ENCODE measurements around the gene PDPK1.
A peak's percentile ranks its signal among the peaks of the same experiment; 100 is the strongest.

PDPK1 gene

DNA sequence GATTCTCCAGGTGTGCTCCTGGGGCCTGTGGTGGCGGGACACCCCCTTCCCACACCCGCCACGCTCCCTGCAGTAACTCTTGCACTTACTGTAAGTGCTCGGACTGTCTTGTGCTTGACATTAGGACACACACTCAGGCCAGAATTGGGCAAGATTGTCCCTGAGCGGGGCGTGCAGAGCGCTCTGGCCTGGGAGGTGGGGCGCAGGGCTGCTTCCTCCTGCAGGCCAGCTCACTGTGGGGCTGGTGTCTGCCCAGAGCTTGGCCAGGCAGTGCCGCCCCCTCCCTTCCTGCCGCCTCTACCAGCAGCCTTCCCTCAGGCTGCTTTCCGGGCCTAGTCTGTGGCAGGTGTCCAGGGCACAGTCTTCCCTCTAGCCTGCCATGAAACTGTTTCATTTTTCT lies 30.2 kb upstream of the PDPK1 start:
- no peak for DNase-seq

DNA sequence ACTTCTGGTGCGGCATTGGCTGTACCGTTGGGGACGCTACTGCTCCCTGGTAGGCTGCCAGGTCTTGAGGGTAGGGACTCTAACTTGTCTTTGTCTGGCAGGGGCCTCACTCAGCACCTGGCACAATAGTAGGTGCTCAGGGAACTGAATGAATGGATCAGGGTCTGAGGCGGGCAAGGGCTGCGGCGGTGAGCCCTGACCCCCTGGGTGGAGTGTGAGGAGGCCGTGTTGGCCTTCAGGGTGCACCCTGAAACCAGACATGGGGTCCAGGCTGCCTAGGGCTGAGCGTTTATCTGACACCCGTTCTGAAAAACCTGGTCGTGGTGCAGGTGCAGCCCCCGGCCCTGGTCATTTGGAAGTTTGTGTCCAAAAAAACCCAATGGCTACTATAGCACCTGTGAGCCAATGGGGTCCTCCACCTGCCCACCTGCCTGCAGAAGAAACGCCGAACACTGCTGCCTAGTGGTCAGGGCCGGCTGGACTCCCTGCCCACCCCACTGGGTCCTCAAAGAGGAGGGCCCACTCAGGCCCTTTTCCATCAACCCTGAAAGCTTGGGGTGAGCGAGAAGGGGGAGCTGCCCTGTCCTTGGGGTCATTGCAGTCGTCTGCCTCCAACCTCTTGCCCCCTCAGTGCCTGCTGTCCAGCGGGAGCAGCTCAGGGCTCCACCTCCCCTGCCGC lies 29.0 kb upstream of the PDPK1 start:
- no peak for DNase-seq

GRCh38 chr16:2511128-2511800 lies 26.6 kb upstream of the PDPK1 start:
- DNase-seq = no peak

GRCh38 chr16:2511996-2512734 lies 25.7 kb upstream of the PDPK1 start:
- no peak for DNase-seq

DNA sequence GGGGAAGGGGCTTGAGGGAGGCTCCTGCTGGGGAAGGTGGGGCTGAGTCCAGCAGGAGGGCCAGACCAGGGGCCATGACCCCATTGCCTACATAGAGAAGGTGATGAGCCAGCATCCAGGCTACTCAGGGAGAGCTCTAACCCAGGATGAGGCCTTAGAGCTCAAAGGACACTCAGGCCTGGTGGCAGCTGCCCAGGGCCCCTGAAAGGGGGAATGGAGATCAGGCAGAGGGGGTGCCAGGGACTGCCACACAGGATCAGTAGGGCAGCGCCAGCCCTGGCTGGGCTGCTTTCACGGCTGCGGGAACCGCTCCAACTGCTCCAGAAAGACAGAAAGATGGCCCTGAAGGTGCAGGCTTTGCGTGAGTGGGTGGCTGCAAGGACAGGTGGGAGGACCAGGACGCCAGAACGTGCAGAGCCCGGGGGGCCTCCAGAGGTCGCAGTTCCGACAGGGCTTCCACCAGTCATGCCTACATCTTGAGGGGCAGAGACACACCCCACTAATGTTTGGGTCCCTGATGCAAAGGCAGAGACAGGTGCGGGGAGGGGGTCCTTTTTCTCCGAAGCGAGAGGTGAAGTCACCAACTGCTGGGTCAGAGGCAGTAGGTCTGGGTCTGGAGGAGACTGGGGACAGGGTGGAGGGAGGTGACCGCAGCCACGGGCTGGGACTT lies 25.0 kb upstream of the PDPK1 start:
- DNase-seq = no peak

DNA sequence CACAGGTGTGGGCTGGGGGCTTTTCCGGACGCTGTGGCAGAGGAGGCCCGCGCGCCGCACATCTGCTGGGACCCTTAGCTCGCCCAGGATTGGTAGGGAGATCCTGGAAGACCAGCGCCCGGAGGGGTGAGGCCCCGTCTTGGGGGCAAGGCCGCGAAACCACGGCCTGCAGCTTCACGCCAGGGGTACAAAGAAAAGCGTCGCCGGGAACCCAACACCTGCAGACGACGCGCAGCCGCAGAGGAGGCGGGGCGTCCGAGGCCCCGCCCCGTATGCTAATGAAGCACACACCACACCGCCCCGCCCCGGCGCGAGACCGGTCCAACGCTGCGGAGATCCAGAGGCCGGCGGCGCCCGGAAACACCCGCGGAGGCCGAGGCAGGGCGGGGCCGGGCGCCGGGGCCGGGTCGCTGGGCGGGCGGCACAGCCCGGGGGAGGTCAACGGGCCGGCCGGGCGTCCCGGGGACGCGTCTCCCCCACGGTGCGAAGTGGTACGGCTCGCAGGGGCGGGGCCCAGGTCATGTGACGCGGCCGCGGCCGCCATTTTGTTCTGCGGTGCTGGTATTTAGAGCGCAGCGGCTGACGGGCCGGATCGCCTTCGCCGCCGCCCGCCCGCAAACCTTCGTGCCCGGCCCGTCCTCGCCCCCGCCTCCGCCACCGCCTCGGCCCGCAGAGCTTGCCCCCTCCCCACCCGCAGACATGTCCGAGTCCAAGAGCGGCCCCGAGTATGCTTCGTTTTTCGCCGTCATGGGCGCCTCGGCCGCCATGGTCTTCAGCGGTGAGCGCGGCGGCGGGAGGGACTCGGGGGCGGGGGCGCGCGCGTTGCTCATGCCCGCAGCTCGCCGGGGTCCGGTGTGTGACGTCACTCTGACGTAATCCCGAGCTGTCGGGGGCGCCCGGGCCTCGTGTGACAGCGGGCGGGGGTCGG lies 24.2 kb upstream of the PDPK1 start, which contains the start of gene ATP6V0C:
TSS of gene ATP6V0C (plus strand) at position 548 of the 928 bp plus-strand sequence. CDS start at position 700, 152 bp downstream.
- DNase-seq = peak; percentile 75

DNA sequence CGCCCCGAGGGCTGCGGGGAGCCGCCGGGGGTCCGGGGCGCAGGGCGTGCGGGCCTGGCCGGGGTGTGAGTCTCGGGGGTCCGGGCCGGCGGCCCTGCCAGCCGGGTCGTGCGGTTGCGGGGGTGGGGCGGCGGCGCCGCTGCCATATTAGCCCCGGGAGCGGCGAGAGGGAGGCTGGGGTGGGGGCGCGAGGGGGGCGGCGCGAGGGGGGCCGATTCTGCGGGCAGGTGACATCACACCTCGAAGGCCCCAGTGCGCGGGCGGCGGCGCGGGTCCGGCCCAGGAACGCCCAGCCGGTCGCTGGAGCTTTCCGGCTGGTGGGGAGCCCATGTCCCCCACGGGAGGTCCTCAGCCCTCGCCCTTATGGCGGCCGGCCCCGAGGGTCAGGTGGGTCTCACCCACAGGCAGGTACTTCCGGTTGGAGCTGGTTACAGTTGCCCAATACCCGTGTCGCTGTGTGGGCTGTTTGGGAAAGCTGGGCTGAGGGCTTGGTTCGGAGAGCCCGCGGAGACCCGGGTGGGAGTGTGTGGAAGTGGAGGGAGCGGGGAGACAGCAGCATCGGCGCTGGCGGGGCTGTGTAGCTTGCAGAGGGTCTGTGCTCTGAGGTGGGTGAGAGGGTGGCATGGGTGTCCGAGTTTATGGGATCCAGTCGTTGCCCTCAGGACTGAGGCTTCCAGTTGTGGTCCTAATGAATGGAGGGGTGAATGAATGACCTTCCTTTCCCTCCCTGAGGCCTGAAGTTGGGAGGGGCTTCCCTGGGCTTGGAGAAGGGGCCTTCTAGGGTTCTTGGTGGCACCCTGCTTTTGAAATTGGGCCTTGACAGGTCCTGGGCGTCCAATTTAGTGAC lies 23.3 kb upstream of the PDPK1 start:
- DNase-seq = no peak

GRCh38 chr16:2515180-2515851 lies 22.5 kb upstream of the PDPK1 start:
- DNase-seq = no peak

DNA sequence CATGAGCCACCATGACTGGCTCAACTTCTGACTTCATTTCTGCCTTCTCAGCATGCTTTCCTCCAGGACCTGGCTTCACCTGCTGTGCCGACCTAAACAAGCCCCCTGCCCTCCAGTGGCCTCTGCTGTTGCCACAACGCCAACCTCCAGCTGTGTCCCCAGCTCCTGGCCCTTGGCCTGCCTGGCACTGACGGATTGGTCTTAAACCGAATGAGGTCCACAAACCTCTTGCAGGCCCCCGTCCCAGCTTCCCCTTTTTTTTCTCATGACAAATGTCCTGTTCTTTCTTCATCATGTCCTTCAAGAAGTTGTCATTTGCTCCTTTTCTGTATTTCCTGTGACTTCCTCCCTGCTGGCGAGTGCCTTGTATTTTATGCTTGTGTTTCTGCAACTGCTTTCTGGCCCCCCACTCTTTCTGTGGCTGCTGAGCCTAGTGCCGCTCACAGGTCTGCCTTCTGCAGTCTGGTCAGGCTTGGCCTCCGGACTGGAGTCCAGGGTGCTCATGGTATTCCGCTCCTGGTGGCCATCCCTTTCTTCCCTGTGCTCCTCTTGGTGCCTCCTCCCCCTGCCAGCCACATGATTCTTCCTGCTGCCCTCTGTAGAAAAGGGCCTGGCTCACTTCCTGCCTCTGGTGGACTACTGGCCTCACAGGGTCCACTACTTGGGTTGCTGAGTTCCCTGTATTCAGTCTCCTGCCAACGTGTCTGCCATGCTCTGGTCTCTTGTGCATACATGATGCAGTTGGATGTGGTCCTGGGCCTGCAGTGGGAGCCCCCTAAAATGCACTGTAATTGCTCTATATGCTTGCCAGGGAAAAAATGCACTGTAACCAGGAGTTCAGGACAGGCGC lies 21.2 kb upstream of the PDPK1 start:
- DNase-seq = no peak

DNA sequence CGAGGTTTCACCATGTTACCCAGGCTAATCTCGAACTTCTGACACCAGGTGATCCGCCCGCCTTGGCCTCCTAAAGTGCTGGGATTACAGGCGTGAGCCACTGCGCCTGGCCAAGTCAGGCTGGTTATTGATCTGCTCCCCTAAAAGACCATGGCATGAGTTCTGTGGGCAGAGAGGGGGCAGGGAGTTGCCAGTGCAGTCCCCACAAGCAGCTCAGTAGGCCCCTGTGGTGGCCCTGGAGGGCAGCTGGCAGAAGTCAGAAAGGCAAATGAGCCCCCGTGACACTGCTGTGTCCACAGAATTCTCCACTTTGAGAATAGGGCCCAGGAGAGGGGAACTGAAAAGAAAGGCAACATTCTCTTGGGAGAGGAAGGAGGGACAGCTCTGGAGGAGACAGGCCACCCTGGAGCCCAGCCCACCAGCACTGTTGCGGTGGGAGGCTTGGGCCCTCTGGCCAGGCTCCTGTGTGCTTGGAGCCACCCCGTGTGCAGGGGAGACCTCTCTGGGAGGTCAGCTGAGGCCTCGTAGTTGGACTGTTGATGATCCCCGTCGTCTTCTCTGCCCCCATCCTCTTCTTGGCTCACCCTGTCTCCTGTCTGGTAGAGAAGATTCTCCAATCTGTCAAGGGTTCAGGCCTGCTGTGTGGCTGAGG lies 19.7 kb upstream of the PDPK1 start:
- DNase-seq = no peak

DNA sequence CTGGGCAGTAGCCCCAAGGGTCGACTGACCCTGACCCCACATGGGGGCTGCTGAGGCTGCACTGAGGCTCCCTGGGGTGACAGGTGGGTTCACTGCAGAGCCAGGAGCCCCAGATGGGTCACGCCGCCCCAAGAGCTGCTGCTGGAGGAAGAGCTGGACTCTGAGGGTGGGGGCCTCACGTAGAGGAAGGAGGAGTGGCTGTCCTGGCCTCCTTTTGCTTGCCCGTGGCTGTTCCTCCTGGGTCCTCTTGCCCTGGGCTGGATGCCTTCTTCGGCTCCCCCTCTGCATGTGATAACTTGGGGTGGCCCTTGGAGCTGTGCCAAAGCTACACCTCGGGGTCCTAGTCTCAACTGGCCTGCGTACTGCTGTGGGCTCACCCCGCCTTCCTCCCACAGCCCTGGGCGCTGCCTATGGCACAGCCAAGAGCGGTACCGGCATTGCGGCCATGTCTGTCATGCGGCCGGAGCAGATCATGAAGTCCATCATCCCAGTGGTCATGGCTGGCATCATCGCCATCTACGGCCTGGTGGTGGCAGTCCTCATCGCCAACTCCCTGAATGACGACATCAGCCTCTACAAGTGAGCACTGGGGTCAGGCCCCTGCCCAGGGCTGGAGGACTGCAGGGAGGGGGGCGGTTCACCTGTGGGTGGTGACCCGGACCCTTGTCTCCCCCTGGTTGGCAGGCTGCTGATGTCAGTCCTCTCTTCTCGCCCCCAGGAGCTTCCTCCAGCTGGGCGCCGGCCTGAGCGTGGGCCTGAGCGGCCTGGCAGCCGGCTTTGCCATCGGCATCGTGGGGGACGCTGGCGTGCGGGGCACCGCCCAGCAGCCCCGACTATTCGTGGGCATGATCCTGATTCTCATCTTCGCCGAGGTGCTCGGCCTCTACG lies 18.8 kb upstream of the PDPK1 start:
- no peak for DNase-seq

GRCh38 chr16:2519711-2520080 lies 18.1 kb upstream of the PDPK1 start:
- DNase-seq = no peak

DNA sequence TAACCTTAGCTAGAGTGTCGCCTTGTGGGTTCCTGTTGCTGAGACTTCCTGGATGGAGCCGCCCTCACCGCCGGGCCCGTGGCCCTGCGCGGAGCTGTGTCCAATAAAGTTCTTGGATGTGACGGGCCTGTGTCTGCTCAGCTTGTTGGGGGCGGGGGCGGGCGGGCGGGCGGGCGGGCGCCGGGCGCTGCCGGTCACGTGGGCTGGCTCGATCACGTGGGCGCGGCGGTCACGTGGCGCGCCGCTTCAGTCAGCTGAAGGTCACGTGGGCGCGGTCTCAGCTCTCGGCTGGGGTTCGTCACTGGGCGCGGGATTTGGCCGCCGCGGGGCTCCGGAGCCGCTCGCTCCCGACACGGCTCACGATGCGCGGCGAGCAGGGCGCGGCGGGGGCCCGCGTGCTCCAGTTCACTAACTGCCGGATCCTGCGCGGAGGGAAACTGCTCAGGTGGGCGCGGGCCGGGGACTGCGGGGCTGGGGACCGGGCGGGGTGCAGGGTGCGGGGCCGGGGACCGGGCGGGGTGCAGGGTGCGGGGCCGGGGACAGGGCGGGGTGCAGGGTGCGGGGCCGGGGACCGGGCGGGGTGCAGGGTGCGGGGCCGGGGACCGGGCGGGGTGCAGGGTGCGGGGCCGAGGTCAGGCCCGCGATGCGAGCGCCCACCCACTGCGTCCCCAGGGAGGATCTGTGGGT lies 17.6 kb upstream of the PDPK1 start, which contains the start of gene AMDHD2:
TSS of gene AMDHD2 (plus strand) at position 275 of the 687 bp plus-strand sequence. CDS start at position 363, 88 bp downstream.
- peak; percentile 78 for DNase-seq

- no peak for DNase-seq
Observed at GRCh38 chr16:2520784-2521531, 16.9 kb upstream of the PDPK1 start.

DNA sequence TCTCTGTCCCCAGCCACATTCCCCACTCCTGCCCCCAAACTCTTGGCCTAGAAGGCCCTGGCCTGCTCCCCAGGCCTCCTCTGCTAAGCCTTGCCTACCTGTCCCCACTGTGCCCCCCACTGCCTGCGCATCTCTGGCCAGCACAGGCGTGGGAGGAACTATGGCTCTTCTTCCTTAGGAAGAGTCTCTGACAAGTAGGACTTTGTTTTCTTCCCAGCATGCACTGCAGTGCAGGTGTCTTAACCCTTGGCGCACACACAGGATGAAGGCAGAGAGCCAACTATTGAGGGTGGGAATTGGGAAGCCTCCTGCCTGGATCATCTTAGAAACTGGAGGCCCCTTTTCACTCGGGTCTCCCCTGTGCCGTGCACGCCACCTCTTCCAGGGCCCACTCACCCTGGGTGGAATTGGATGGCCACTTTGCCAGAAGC lies 14.0 kb upstream of the PDPK1 start:
- DNase-seq = no peak

DNA sequence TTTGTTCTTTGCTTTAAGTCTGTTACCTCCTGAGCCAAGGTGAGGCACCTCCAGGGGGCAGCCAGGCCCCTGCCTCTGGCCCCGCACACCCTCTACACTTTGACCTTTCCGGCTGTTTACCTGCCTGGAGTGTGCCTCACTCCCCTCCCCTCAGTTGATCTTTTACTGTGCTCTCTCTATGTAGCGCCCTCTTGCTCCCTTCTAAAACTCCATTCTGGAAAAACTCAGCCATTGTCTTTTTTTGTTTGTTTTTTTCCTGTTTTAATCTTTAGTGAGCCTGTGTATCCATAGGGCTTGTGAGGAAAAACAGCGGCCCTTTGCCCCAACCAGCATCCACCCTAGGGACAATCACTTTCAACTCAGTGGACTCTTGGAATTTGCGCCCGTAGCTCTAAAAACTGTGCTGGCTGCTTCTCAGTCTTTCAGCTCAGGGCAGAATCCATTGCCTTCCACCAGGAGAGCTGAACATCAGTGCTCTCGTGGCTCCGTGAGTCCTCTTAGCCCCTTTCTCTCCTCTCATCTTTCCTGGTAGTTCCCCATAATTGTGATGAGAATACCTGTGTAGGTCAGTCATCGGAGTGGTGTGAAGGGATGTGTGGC lies 13.4 kb upstream of the PDPK1 start:
- no peak for DNase-seq
